Activated CD4-positive, alpha-beta T cell treated with anti-CD3 and anti-CD28 coated beads for 36 hours (primary cell): Measurements from ENCODE around the gene CNIH2. TPM values are rescaled to one million over a fixed set of nuclear protein-coding genes. Genes with fewer than 3 reads are reported as not detected.
"Not testable (repeated sequence)": the region's sequence is repeated elsewhere in the genome, so short reads cannot be mapped to it uniquely, and the experiment has no call there.

Source experiments
- ATAC-seq: fragments of 200-7000 bp; cut with Tn5 transposase; one replicate; pipeline ENCODE4 v1.10.0; 2021; ENCODE audit warnings: mild to moderate bottlenecking, moderate library complexity
- CTCF ChIA-PET: fragments of 350-600 bp; sonication (Branson Sonifier 250); formaldehyde crosslinking; loops from one replicate; lab custom pipeline; 2021; ENCODE audit warnings: antibody characterized with exemption; lab: Charles Lee
- POLR2A ChIA-PET: fragments of 350-600 bp; sonication (Branson Sonifier 250); formaldehyde crosslinking; loops from one replicate; lab custom pipeline; 2021; ENCODE audit warnings: antibody characterized with exemption, inconsistent platforms; lab: Charles Lee
- DNase-seq: peaks from one replicate; pipeline ENCODE4 v3.0.0-alpha.2; 2020
- H3K27ac Mint-ChIP-seq: one replicate; pipeline ENCODE4 v1.8.0; 2021; ENCODE audit warnings: mixed read lengths
- H3K27me3 Mint-ChIP-seq: one replicate; pipeline ENCODE4 v1.8.0; 2021; ENCODE audit warnings: mixed read lengths
- H3K36me3 Mint-ChIP-seq: one replicate; pipeline ENCODE4 v1.8.0; 2021; ENCODE audit warnings: low read depth, mixed read lengths
- H3K4me1 Mint-ChIP-seq: one replicate; pipeline ENCODE4 v1.8.0; 2021; ENCODE audit warnings: mixed read lengths
- H3K4me3 Mint-ChIP-seq: one replicate; pipeline ENCODE4 v1.8.0; 2021; ENCODE audit warnings: mild to moderate bottlenecking, moderate library complexity, mixed read lengths
- H3K9me3 Mint-ChIP-seq: one replicate; pipeline ENCODE4 v1.8.0; 2021; ENCODE audit warnings: low read depth, mixed read lengths
- intact Hi-C, 2 experiments: fragments of 100-400 bp; cut with DNase I in 1 of 2; cut with micrococcal nuclease in 1 of 2; formaldehyde crosslinking; loops; one replicate each; pipeline versions ENCODE4 v1.14.2 to v1.15.1; 2022 to 2024; cut with DNase I, micrococcal nuclease
- total RNA-seq, 2 experiments: library from RNA; stranded (reverse); gene quantifications; one replicate each; pipeline ENCODE4 v1.2.3, GENCODE V29; 2021

Gene CNIH2
- total RNA-seq, 2 experiments from 2014 or later, result 1.3 to 1.6 TPM

DNA sequence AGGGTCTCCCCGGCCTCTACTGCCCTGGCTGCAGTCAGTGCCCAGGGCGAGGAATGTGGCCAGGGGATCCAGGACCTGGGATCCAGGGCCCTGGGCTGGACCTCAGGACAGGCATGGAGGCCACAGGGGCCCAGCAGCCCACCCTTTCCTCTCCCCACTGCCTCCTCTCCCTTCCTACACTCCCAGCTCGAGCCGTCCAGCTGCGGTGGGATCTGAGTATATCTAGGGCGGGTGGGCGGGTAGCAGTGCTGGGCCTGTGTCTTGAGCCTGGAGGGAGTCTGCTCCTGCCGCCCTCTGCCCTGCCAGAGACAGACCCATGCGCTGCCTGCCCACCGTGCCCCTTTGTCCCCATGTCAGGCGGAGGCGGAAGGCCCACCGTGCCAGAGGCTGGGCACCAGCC is 1.4 kb upstream of the CNIH2 start:
- POLR2A ChIA-PET, H3K27ac Mint-ChIP-seq, H3K9me3 Mint-ChIP-seq, ATAC-seq, DNase-seq, intact Hi-C loops, H3K4me3 Mint-ChIP-seq, CTCF ChIA-PET, H3K27me3 Mint-ChIP-seq, H3K4me1 Mint-ChIP-seq: not testable (repeated sequence)
- H3K36me3 Mint-ChIP-seq, result peaks cover 28% of the 10 kb centered on the region

GRCh38 chr11:66277064-66277463 is 911 bp upstream of the CNIH2 start:
- intact Hi-C loops, H3K27ac Mint-ChIP-seq, ATAC-seq, DNase-seq, POLR2A ChIA-PET, CTCF ChIA-PET, H3K4me3 Mint-ChIP-seq, H3K9me3 Mint-ChIP-seq, H3K27me3 Mint-ChIP-seq: not testable (repeated sequence)
- Mint-ChIP-seq H3K36me3 (peaks cover 24% of the 10 kb centered on the region), H3K4me1 (peaks cover 11% of the 10 kb centered on the region)

DNA sequence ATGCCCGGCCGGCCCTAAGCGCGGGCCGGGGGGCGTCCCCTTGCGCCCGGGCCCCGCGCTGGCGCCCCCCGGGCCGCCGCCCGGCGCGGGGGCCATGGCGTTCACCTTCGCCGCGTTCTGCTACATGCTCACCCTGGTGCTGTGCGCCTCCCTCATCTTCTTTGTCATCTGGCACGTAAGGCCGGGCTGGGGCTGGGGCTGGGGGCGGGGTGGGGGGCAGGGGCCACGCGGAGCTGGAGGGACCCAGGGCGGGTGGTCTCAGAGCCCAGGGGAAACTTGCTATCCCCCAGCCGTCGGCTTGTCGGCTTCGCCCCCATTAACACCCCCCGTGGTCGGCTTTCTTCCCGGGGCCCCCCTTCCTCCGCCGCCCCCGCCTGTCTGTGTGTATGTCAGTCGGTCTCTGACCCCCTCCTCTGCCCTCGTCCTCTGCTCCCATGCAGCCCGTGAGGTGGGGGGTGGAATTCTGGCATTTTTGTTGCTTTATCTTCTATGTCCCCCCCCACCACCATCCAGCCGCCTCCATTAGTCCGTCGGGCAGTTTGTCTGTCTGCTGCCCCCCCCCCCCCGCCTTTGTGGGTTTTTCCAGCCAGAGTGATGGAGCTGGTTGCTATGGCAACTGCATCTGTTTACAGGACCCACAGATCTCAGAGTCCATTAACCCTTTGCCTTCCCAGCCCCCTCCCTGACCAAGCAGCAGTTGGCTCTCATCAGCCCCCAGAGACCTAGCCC is 552 bp downstream of the CNIH2 start:
- ATAC-seq, result no peak
- ChIA-PET POLR2A (no interaction called here), CTCF (interaction anchor here (2.6 kb wide), 1 partner anchor 11 kb away, joined by 14 read pairs; the partner anchor contains the start of gene YIF1A)
- Mint-ChIP-seq H3K27me3 (no peaks in the 10 kb centered on the region), H3K9me3 (no peaks in the 10 kb centered on the region), H3K36me3 (peaks cover 13% of the 10 kb centered on the region), H3K27ac (no peak overlapping the region), H3K4me3 (peak overlapping the region; percentile 43), H3K4me1 (peaks cover 22% of the 10 kb centered on the region)
- peak; percentile 29 for DNase-seq
- intact Hi-C loops, result loop anchor here in 1 of 2 experiments (1.0 kb wide), 1 partner anchor 10 kb away; the partner anchor contains the start of gene RAB1B

- CTCF ChIA-PET, result interaction anchor here (2.1 to 2.6 kb wide), 2 partner anchors 10 to 20 kb away, joined by 7 to 14 read pairs; partner anchors contain the start of gene YIF1A
- no peak overlapping the region for H3K27ac Mint-ChIP-seq
- intact Hi-C loops, result no loop called here
- ATAC-seq, result no peak
- peaks cover 10% of the 10 kb centered on the region for H3K36me3 Mint-ChIP-seq
- no peak for DNase-seq
- H3K27me3 Mint-ChIP-seq, result no peaks in the 10 kb centered on the region
- peak overlapping the region; percentile 43 for H3K4me3 Mint-ChIP-seq
- H3K9me3 Mint-ChIP-seq, result no peaks in the 10 kb centered on the region
- peaks cover 22% of the 10 kb centered on the region for H3K4me1 Mint-ChIP-seq
- POLR2A ChIA-PET, result no interaction called here
These were observed 1.2 kb downstream of the CNIH2 start for GRCh38 chr11:66279092-66279734.

DNA sequence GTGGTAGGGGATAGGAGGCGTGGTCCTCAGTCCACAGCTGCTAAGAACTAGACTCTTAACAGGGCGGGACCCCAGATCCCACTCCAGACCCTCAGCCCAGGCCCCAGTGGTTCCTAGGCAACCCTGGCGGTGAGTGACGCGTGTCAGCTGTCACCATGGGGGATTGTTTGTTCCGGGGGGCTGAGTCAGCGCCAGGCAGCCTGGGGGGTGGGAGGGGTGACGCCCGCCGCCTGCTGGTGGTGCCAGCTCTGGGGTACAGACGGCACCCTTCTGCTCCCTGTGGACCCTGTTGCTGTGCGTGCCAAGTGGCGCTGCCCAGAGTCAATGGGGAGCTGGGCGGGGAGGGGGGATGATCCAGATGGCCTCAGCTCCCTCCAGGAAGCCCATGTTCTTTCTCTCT is 2.5 kb downstream of the CNIH2 start:
- DNase-seq, result no peak
- H3K36me3 Mint-ChIP-seq, result peaks cover 10% of the 10 kb centered on the region
- no peaks in the 10 kb centered on the region for H3K9me3 Mint-ChIP-seq
- H3K27me3 Mint-ChIP-seq, result no peaks in the 10 kb centered on the region
- no peak overlapping the region for H3K4me3 Mint-ChIP-seq
- ATAC-seq, result no peak
- H3K4me1 Mint-ChIP-seq, result peaks cover 22% of the 10 kb centered on the region
- POLR2A ChIA-PET, result interaction anchor here (1.0 kb wide), 1 partner anchor 9 kb away, joined by 3 read pairs; the partner anchor contains the start of gene YIF1A
- CTCF ChIA-PET, result interaction anchor here (0.6 to 3.8 kb wide), 8 partner anchors 8 to 218 kb away, joined by 3 to 26 read pairs (median 8); partner anchors contain the start of genes RAB1B and YIF1A
- H3K27ac Mint-ChIP-seq, result no peak overlapping the region
- intact Hi-C loops, result no loop called here

DNA sequence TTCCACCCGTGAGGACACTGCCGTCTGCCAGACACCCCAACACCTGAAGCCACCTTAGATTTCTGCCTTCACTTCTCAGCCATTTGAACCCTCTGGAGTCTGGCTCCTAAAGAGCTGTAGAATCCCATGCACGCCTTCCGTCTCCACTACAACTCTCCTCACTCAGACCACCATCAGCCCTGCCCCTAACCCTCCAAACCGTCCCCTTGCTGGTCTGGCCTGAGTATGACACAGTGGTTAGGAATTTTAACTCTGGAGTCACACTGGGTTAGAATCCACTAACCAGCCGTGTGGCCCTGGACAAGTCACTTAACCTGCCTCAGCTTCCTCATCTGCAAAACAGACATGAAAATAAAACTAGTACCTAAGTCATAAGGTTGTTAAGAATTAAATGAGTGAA is 3.0 kb downstream of the CNIH2 start:
- Mint-ChIP-seq H3K27me3 (no peaks in the 10 kb centered on the region), H3K4me1 (peaks cover 22% of the 10 kb centered on the region), H3K27ac (no peak overlapping the region), H3K4me3 (no peak overlapping the region), H3K36me3 (peaks cover 8% of the 10 kb centered on the region), H3K9me3 (no peaks in the 10 kb centered on the region)
- ChIA-PET CTCF (interaction anchor here (0.6 to 3.8 kb wide), 11 partner anchors 8 to 391 kb away, joined by 3 to 26 read pairs (median 5); partner anchors contain the start of genes CCDC85B, RAB1B and YIF1A), POLR2A (no interaction called here)
- DNase-seq (no peak), ATAC-seq (no peak)
- intact Hi-C loops, result no loop called here

GRCh38 chr11:66281776-66282467 is 3.9 kb downstream of the CNIH2 start:
- no peaks in the 10 kb centered on the region for H3K27me3 Mint-ChIP-seq
- peaks cover 4% of the 10 kb centered on the region for H3K36me3 Mint-ChIP-seq
- ATAC-seq (no peak), DNase-seq (no peak)
- POLR2A ChIA-PET, result interaction anchor here (1.2 kb wide), 1 partner anchor 9 kb away, joined by 3 read pairs; no protein-coding TSS in a partner anchor
- intact Hi-C loops, result loop anchor here (1.0 kb wide), 2 partner anchors 14 to 60 kb away; partner anchors contain the start of gene RAB1B (in 2 of the 2)
- no peaks in the 10 kb centered on the region for H3K9me3 Mint-ChIP-seq
- H3K4me1 Mint-ChIP-seq, result peaks cover 25% of the 10 kb centered on the region
- no peak overlapping the region for H3K27ac Mint-ChIP-seq
- CTCF ChIA-PET, result interaction anchor here (0.7 to 3.8 kb wide), 8 partner anchors 9 to 392 kb away, joined by 3 to 26 read pairs (median 8); partner anchors contain the start of genes CCDC85B, RAB1B and TMEM151A
- no peak overlapping the region for H3K4me3 Mint-ChIP-seq

GRCh38 chr11:66282468-66283455 is 4.8 kb downstream of the CNIH2 start:
- H3K36me3 Mint-ChIP-seq, result peaks cover 6% of the 10 kb centered on the region
- peak overlapping the region; percentile 40 for H3K4me3 Mint-ChIP-seq
- intact Hi-C loops, result loop anchor here (1.0 kb wide), 2 partner anchors 14 to 60 kb away; partner anchors contain the start of gene RAB1B (in 2 of the 2)
- no peaks in the 10 kb centered on the region for H3K27me3 Mint-ChIP-seq
- DNase-seq (peak; percentile 100), ATAC-seq (peak; percentile 93)
- H3K27ac Mint-ChIP-seq, result no peak overlapping the region
- ChIA-PET POLR2A (interaction anchor here (0.6 to 1.2 kb wide), 3 partner anchors 10 to 139 kb away, joined by 3 to 4 read pairs (median 3); no protein-coding TSS in a partner anchor), CTCF (interaction anchor here (0.6 to 3.8 kb wide), 10 partner anchors 8 to 548 kb away, joined by 3 to 26 read pairs (median 6); partner anchors contain the start of genes CCDC85B, RAB1B and TMEM151A)
- H3K4me1 Mint-ChIP-seq, result peaks cover 29% of the 10 kb centered on the region
- no peaks in the 10 kb centered on the region for H3K9me3 Mint-ChIP-seq

DNA sequence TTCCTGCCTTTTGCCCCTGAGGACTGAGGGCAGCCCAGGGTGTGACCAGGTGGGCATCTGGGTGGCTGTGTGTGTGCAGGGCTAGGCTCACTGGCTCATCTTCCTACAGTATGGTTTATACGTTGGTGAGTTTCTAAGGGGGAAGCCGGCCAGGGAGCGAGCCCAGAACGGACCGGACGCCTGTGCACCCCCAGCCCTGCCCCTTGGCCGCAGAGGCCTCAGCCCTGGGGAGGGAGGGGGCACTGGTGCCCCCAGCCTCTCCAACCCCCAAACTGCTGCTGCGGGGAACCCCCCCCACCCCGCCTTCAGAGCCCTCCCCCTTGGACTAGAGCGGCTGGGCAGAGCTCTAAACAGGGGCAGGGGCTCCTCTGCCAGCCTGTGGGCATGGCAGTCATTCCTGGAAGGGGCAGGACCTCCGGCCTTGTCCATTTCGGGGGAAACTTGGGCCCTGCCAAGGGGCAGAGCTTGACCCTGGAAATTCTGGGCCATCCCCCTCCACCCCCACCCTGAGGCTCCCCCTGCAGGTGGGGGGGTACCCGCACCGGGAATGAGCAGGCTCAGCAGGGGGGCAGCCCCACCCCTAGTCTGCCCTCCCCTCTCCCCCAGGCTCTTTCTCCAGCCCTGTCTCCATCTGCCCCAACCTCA is 5.6 kb downstream of the CNIH2 start:
- H3K4me3 Mint-ChIP-seq, result no peak overlapping the region
- no peaks in the 10 kb centered on the region for H3K9me3 Mint-ChIP-seq
- H3K36me3 Mint-ChIP-seq, result peaks cover 8% of the 10 kb centered on the region
- peaks cover 31% of the 10 kb centered on the region for H3K4me1 Mint-ChIP-seq
- no peaks in the 10 kb centered on the region for H3K27me3 Mint-ChIP-seq
- POLR2A ChIA-PET, result no interaction called here
- DNase-seq, result no peak
- no peak for ATAC-seq
- intact Hi-C loops, result no loop called here
- no peak overlapping the region for H3K27ac Mint-ChIP-seq
- CTCF ChIA-PET, result interaction anchor here (0.6 to 3.8 kb wide), 8 partner anchors 7 to 549 kb away, joined by 3 to 13 read pairs (median 3); partner anchors contain the start of gene TMEM151A
